Esophagus muscularis mucosa (tissue), 4 donors: ENCODE measurements around the gene PRKCE.

ENCODE experiments used
- EP300 ChIP-seq: sonication (generic); formaldehyde crosslinking; IDR thresholded peaks from one replicate; pipeline ENCODE4 v1.6.1; 2017; ENCODE audit warnings: antibody characterized with exemption
- POLR2A ChIP-seq: fragments of 450-650 bp; IDR thresholded peaks from one replicate; pipeline ENCODE4 v1.6.1; 2017; ENCODE audit warnings: antibody characterized with exemption, moderate library complexity, mild to moderate bottlenecking, low read depth
- POLR2AphosphoS5 ChIP-seq, 2 donors: sonication (generic); formaldehyde crosslinking; IDR thresholded peaks; one replicate each; pipeline ENCODE4 v1.6.1; 2017; ENCODE audit warnings: antibody characterized with exemption in 2 of 2
- TF ChIP-seq, protein P1 (sequence below), 3 experiments: fragments of 200-600 bp in 2 of 3; fragments of 450-650 bp in 1 of 3; sonication (generic) in 2 of 3; IDR thresholded peaks; one replicate each; pipeline ENCODE4 v1.5.1; 2017 to 2019; ENCODE audit warnings: antibody characterized with exemption in 3 of 3, mild to moderate bottlenecking in 2 of 3, moderate library complexity in 1 of 3

DNA sequence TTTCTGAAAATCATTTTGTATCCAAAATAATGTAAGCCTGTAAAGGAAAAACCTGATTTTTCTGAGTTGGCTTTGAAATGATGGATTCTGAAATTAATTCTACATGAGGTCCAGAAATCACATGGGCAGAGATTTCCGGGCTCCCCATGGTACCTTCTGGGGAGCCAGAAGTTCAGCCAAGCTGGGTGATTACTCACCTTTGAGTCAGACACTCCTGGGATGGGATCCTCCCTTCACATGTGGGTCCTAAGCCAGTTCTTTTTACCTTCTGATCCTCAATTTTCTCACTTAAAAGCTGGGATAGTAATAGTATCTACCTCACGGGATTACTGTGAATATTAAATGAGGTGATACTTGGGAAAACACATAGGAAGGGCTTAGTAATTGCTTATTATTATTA is 465.9 kb downstream of the PRKCE start:
- TF ChIP-seq POLR2A = no peak
- TF ChIP-seq, protein P1, sequence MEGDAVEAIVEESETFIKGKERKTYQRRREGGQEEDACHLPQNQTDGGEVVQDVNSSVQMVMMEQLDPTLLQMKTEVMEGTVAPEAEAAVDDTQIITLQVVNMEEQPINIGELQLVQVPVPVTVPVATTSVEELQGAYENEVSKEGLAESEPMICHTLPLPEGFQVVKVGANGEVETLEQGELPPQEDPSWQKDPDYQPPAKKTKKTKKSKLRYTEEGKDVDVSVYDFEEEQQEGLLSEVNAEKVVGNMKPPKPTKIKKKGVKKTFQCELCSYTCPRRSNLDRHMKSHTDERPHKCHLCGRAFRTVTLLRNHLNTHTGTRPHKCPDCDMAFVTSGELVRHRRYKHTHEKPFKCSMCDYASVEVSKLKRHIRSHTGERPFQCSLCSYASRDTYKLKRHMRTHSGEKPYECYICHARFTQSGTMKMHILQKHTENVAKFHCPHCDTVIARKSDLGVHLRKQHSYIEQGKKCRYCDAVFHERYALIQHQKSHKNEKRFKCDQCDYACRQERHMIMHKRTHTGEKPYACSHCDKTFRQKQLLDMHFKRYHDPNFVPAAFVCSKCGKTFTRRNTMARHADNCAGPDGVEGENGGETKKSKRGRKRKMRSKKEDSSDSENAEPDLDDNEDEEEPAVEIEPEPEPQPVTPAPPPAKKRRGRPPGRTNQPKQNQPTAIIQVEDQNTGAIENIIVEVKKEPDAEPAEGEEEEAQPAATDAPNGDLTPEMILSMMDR (IDR thresholded peaks at IDR 0.05) = no peak
- no peak for TF ChIP-seq EP300
- TF ChIP-seq POLR2AphosphoS5 (IDR thresholded peaks at IDR 0.05) = no peak
